Right ventricle myocardium inferior (tissue), 1 donor: Measurements from ENCODE around the gene KISS1. TPM values are rescaled to one million over a fixed set of nuclear protein-coding genes. Genes with fewer than 3 reads are reported as not detected.
"Not testable (repeated sequence)": the region's sequence is repeated elsewhere in the genome, so short reads cannot be mapped to it uniquely, and the experiment has no call there.

ENCODE experiments used
- ATAC-seq: fragments of 200-7000 bp; cut with Tn5 transposase; one replicate; pipeline ENCODE4 v1.9.1; 2020; ENCODE audit warnings: mild to moderate bottlenecking, moderate library complexity
- DNase-seq: peaks from one replicate; pipeline ENCODE4 v3.0.0; 2021; ENCODE audit errors: missing footprints
- intact Hi-C: fragments of 100-400 bp; cut with DNase I; formaldehyde crosslinking; loops from one replicate; pipeline ENCODE4 v1.11.0; 2022
- long read RNA-seq: library from polyadenylated mRNA; unstranded; transcript quantifications from one replicate; pipeline ENCODE4 v2.0.0, GENCODE V29; 2021
- total RNA-seq: library from RNA; stranded (reverse); fragmentation: NEBNext Ultra II Directional; extraction: Animal tissue kit (Norgen Biotek cat#: 25700); gene quantifications from one replicate; pipeline ENCODE4 v1.2.1, GENCODE V29; 2021
- donor health status: DM: no; HTN: yes; CAD: no; lungs with severe emphysema.

The KISS1 gene, protein sequence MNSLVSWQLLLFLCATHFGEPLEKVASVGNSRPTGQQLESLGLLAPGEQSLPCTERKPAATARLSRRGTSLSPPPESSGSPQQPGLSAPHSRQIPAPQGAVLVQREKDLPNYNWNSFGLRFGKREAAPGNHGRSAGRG
- not detected for total RNA-seq
- long read RNA-seq: 0 reads

- ATAC-seq (no peak), DNase-seq (no peak)
- intact Hi-C loops: no loop called here
These were observed at the start of gene KISS1 for GRCh38 chr1:204196068-204196795. KISS1 (minus strand) TSS chr1:204196491; CDS start chr1:204192876, 3,615 bp downstream.

GRCh38 chr1:204242920-204243319 lies 46.6 kb upstream of the KISS1 start:
- DNase-seq: no peak
- intact Hi-C loops: no loop called here
- no peak for ATAC-seq

DNA sequence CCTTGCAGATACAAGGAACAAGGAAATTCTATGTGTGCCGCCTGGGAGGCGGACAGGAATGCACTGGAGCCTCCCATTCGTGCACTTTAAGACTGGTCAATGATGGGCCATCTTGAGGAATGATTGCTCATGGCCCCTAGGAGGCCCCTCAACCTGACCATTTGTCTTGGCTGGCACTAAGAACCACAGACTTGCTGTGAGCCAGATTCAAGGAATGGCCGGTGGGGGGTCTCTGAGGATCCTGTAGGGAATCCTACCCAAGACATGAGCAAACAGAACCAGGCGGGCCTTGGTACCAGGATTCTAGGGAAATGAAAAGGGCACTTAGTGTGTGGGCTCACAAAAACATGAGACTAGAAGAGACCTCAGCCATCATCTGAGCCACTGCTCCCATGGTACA lies 45.6 kb upstream of the KISS1 start:
- DNase-seq (no peak), ATAC-seq (no peak)
- intact Hi-C loops: no loop called here

- DNase-seq (no peak), ATAC-seq (no peak)
- intact Hi-C loops: no loop called here
These were observed 44.8 kb upstream of the KISS1 start for GRCh38 chr1:204241050-204241449.

DNA sequence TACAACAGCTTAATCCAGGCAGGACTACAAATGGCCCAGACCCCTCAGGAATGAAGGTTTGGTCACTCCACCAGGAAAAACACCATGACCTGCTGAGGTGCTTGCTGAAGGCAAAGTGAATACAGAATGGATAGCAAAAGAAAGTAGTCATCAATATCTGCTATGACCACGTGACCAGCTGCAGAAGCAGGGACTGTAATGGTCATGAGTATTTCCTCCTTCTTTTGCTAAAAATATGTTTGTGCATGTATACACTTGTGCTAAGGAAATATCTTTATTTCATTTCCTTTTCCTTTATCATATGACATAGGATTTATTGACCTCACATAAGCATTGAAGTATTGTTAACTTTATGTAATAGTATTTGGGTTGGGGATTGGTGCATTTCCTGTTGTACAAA lies 43.9 kb upstream of the KISS1 start:
- intact Hi-C loops: no loop called here
- no peak for ATAC-seq
- no peak for DNase-seq

DNA sequence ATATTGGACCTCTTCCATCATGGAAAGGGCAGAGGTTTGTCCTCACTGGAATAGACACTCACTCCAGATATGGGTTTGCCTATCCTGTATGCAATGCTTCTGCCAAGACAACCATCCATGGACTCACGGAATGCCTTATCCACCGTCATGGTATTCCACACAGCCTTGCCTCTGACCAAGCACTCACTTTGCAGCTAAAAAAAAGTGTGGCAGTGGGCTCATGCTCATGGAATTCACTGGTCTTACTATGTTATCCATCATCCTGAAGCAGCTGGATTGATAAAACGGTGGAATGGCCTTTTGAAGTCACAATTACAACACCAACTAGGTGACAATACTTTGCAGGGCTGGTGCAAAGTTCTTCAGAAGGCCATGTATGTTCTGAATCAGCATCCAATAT lies 43.1 kb upstream of the KISS1 start:
- ATAC-seq, intact Hi-C loops, DNase-seq: not testable (repeated sequence)

DNA sequence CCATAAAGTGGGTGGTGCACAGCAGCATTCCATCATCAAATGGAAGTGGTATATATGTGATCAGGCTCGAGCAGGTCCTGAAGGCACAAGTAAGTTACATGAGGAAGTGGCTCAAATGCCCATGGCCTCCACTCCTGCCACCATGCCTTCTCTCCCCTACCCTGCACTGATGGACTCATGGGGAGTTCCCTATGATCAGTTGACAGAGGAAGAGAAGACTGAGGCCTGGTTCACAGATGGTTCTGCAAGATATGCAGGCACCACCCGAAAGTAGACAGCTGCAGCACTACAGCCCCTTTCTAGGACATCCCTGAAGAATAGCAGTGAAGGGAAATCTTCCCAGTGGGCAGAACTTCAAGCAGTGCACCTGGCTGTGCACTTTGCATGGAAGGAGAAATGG lies 42.2 kb upstream of the KISS1 start:
- DNase-seq, ATAC-seq, intact Hi-C loops: not testable (repeated sequence)

- intact Hi-C loops, ATAC-seq, DNase-seq: not testable (repeated sequence)
These were observed 41.2 kb upstream of the KISS1 start for GRCh38 chr1:204237515-204237914.

- ATAC-seq (peak; percentile 26), DNase-seq (no peak)
- intact Hi-C loops: no loop called here
These were observed 36.2 kb upstream of the KISS1 start for GRCh38 chr1:204232526-204232925.

- no peak for ATAC-seq
- intact Hi-C loops: no loop called here
These were observed 33.9 kb upstream of the KISS1 start for GRCh38 chr1:204230211-204230610.

DNA sequence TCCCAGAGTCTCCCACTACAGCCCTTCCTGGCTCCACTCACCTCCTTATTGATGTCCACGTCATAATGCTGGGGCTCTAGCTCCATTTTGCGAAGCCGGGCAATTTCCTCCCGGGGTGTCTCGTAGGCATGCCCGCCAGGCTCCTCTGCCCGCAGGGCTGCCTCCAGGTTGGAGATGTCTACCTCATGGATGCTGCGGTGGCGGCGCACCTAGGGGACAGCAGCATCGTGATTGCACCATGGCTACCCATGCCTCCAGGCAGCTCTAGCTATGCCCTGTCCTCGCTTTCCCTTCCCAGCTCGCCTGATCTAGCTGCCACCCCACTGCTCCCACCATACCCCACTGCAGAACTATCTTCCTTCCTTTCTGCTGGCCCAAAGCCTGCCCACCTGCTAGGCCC lies 32.6 kb upstream of the KISS1 start:
- ATAC-seq: no peak
- intact Hi-C loops: no loop called here
- DNase-seq: no peak

More at GRCh38 chr1:204230211-204230610, 33.9 kb upstream of the KISS1 start:
- no peak for DNase-seq

- no peak for DNase-seq
- intact Hi-C loops: no loop called here
- ATAC-seq: no peak
These were observed 31.9 kb upstream of the KISS1 start for GRCh38 chr1:204227996-204228785.

DNA sequence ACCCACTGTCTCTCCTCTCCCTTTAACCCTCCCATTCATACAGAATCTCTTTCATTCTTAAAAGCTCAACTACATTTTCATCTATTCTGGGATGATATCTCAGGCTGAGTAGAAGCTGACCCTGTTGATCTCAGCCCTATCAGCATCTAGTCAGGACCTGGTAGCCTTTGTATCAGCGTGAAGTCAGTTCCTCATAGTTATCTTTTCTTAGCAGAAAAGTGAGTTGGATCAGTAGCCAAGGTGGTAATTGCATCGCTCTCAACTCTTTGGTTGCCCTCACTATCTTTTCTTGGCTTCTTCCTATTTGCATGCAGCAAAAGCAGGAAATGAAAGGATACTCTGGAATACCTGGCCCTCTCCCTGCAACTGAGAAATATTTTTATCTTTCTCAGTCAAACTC lies 31.1 kb upstream of the KISS1 start:
- intact Hi-C loops: no loop called here
- DNase-seq (no peak), ATAC-seq (no peak)

GRCh38 chr1:204225841-204226735 lies 29.8 kb upstream of the KISS1 start:
- intact Hi-C loops: no loop called here
- ATAC-seq (no peak), DNase-seq (no peak)

- intact Hi-C loops: no loop called here
- no peak for DNase-seq
- no peak for ATAC-seq
These were observed 28.4 kb upstream of the KISS1 start for GRCh38 chr1:204224655-204225054.

GRCh38 chr1:204223129-204223860 lies 27.0 kb upstream of the KISS1 start:
- DNase-seq: no peak
- intact Hi-C loops: no loop called here
- ATAC-seq: no peak

DNA sequence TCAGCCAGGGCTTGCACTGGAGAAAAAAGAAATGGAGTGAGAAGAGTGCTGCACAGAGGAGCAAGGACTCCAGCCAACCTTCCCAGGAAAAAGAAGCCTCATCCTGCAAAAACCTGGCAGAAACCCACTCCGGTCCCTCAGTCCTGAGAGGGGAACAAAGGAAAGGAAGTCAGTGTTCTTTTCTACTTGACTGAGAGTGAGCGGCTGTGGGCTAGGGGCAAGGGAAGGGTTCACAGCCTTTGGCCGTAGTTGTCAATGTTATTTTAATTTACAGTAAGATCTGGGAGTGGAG lies 26.4 kb upstream of the KISS1 start:
- intact Hi-C loops: no loop called here
- ATAC-seq: no peak
- no peak for DNase-seq

DNA sequence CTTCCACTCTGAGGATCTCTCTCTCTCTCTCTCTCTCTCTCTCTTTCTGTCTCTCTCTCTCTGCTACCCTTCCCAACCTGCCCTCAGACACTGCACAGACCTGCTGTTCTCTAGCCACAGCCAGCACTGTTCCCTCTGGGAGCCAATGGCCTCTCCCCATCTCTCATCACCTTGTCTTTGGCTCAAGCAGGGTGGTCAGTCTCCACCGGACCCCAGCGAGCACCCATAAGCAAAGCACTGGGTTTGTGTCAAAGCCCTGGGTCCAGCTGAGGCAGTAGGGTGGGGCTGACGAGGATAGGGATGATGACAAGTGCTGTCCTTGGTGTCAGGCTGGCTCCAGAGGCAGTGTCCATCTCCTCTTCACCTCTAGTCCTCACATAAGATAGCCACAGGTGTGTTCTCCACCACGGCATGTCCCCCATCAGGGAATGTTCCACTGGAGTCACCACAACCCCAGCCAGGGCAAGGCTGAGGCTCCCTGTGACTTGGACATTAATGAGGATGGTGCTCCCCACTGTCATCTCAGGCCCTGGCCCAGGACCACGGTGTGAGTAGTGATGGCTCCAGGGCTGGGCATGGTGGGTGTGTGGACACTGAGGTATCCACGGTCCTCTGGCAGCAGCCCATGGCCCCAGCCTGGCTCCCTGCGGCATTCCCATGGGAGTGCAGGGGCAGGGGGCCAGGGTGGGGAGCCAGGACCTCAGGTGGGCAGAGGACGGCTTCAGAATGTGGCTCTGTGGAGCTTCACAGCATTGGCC lies 25.9 kb upstream of the KISS1 start:
- ATAC-seq (no peak), DNase-seq (no peak)
- intact Hi-C loops: no loop called here
